GM12878 (cell line): ENCODE data around the gene METAP1.

ENCODE experiments used
- BCL11A ChIP-seq: IDR thresholded peaks from 2 replicates; pipeline ENCODE4 v1.6.1; 2011; ENCODE audit warnings: low read depth, low read length
- DPF2 ChIP-seq: fragments of 450-650 bp; IDR thresholded peaks from 2 replicates; pipeline ENCODE4 v1.6.1; 2017; ENCODE audit warnings: mild to moderate bottlenecking
- FOXM1 ChIP-seq: IDR thresholded peaks from 2 replicates; pipeline ENCODE4 v1.6.1; 2012; ENCODE audit warnings: low read depth, mild to moderate bottlenecking, inconsistent platforms, low read length, moderate library complexity
- IKZF2 ChIP-seq, 2 experiments: fragments of 450-650 bp; IDR thresholded peaks; 2 replicates each; pipeline ENCODE4 v1.6.1; 2017; ENCODE audit warnings: mild to moderate bottlenecking in 2 of 2, moderate library complexity in 2 of 2
- KDM1A ChIP-seq: fragments of 200-600 bp; sonication (generic); IDR thresholded peaks from 2 replicates; pipeline ENCODE4 v1.6.1; 2016; ENCODE audit warnings: borderline replicate concordance
- POLR2A ChIP-seq: IDR thresholded peaks from 2 replicates; pipeline ENCODE4 v1.6.1; 2011; ENCODE audit warnings: low read depth, mild to moderate bottlenecking, low read length
- RCOR1 ChIP-seq: conservative IDR thresholded peaks from 2 replicates; pipeline ENCODE4 v1.6.1; 2012; ENCODE audit warnings: low read depth, low read length, improper control_type of control experiment
- ZNF217 ChIP-seq: fragments of 450-650 bp; IDR thresholded peaks from 2 replicates; pipeline ENCODE4 v1.6.1; 2017; ENCODE audit warnings: antibody characterized with exemption, mild to moderate bottlenecking
- TF ChIP-seq, protein P1 (sequence below): IDR thresholded peaks from 2 replicates; pipeline ENCODE4 v1.6.1; 2011; ENCODE audit warnings: borderline replicate concordance, low read depth, mild to moderate bottlenecking, moderate library complexity, low read length; ENCODE audit not compliant: insufficient read depth, poor library complexity, severe bottlenecking
- TF ChIP-seq, protein P2 (sequence below), 3 experiments: IDR thresholded peaks in 2 of 3; conservative IDR thresholded peaks in 1 of 3; 2 replicates each; pipeline ENCODE4 v1.5.1; 2011; ENCODE audit warnings: low read depth in 3 of 3, low read length in 3 of 3, mild to moderate bottlenecking in 3 of 3, control low read depth in 2 of 3, moderate library complexity in 2 of 3, inconsistent platforms in 1 of 3, mixed read lengths in 1 of 3; ENCODE audit not compliant: control insufficient read depth in 2 of 3, insufficient read depth in 1 of 3; ENCODE audit errors: extremely low read depth in 1 of 3
- TF ChIP-seq, protein P3 (sequence below): fragments of 450-650 bp; conservative IDR thresholded peaks from 2 replicates; pipeline ENCODE4 v1.6.1; 2017; ENCODE audit warnings: mild to moderate bottlenecking, moderate library complexity
- TF ChIP-seq, protein P4 (sequence below): IDR thresholded peaks from 2 replicates; pipeline ENCODE4 v1.6.1; 2012; ENCODE audit warnings: low read depth, low read length, improper control_type of control experiment

DNA sequence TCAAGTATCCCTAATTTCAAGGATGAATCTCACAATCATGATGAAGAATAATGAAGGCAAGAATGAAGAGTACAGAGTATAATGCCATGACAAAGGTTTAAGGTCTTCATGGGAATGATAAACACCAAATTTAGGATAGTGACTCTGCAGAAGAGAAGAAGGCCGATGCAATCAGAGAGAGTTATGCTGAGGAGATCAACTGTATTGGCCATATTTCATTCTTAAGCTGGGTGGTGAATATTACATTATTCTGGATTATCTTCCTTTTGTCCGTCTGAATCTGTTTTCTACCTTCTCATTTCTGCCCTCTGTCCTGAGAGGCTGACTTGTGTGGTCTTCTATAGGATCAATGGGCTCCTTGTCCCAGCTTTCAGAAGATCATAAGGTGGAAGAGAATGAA lies 7.8 kb upstream of the METAP1 start:
- TF ChIP-seq ZNF217 (no peak), IKZF2 (IDR thresholded peaks at IDR 0.05) (no peak), DPF2 (no peak), RCOR1 (no peak), POLR2A (no peak), BCL11A (no peak), KDM1A (no peak), FOXM1 (no peak)
- TF ChIP-seq, protein P1, sequence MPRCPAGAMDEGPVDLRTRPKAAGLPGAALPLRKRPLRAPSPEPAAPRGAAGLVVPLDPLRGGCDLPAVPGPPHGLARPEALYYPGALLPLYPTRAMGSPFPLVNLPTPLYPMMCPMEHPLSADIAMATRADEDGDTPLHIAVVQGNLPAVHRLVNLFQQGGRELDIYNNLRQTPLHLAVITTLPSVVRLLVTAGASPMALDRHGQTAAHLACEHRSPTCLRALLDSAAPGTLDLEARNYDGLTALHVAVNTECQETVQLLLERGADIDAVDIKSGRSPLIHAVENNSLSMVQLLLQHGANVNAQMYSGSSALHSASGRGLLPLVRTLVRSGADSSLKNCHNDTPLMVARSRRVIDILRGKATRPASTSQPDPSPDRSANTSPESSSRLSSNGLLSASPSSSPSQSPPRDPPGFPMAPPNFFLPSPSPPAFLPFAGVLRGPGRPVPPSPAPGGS = no peak
- TF ChIP-seq, protein P2, sequence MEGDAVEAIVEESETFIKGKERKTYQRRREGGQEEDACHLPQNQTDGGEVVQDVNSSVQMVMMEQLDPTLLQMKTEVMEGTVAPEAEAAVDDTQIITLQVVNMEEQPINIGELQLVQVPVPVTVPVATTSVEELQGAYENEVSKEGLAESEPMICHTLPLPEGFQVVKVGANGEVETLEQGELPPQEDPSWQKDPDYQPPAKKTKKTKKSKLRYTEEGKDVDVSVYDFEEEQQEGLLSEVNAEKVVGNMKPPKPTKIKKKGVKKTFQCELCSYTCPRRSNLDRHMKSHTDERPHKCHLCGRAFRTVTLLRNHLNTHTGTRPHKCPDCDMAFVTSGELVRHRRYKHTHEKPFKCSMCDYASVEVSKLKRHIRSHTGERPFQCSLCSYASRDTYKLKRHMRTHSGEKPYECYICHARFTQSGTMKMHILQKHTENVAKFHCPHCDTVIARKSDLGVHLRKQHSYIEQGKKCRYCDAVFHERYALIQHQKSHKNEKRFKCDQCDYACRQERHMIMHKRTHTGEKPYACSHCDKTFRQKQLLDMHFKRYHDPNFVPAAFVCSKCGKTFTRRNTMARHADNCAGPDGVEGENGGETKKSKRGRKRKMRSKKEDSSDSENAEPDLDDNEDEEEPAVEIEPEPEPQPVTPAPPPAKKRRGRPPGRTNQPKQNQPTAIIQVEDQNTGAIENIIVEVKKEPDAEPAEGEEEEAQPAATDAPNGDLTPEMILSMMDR (IDR thresholded peaks at IDR 0.05 in 2 of 3, conservative IDR thresholded peaks at IDR 0.05 in 1 of 3; ENCODE audit: control insufficient read depth in 2 of 3, extremely low read depth in 1 of 3, insufficient read depth in 1 of 3, low read depth in 3 of 3, low read length in 3 of 3) = no peak
- TF ChIP-seq, protein P3, sequence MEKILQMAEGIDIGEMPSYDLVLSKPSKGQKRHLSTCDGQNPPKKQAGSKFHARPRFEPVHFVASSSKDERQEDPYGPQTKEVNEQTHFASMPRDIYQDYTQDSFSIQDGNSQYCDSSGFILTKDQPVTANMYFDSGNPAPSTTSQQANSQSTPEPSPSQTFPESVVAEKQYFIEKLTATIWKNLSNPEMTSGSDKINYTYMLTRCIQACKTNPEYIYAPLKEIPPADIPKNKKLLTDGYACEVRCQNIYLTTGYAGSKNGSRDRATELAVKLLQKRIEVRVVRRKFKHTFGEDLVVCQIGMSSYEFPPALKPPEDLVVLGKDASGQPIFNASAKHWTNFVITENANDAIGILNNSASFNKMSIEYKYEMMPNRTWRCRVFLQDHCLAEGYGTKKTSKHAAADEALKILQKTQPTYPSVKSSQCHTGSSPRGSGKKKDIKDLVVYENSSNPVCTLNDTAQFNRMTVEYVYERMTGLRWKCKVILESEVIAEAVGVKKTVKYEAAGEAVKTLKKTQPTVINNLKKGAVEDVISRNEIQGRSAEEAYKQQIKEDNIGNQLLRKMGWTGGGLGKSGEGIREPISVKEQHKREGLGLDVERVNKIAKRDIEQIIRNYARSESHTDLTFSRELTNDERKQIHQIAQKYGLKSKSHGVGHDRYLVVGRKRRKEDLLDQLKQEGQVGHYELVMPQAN = no peak
- TF ChIP-seq, protein P4, sequence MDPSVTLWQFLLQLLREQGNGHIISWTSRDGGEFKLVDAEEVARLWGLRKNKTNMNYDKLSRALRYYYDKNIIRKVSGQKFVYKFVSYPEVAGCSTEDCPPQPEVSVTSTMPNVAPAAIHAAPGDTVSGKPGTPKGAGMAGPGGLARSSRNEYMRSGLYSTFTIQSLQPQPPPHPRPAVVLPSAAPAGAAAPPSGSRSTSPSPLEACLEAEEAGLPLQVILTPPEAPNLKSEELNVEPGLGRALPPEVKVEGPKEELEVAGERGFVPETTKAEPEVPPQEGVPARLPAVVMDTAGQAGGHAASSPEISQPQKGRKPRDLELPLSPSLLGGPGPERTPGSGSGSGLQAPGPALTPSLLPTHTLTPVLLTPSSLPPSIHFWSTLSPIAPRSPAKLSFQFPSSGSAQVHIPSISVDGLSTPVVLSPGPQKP = no peak
